K562 (cell line): ENCODE results near the gene CRHR1. TPM values are rescaled to one million over a fixed set of nuclear protein-coding genes. Genes with fewer than 3 reads are reported as not detected.

ENCODE experiments used
- ADNP ChIP-seq: fragments of 200-800 bp; sonication (Bioruptor generic); IDR thresholded peaks from 2 replicates; pipeline ENCODE4 v1.6.1; 2016; ENCODE audit warnings: missing genetic modification characterization, missing compliant biosample characterization
- CBX3 ChIP-seq, 2 experiments: IDR thresholded peaks; 1 replicate in 1 of 2; 2 replicates in 1 of 2; pipeline ENCODE4 v1.6.1; 2012; ENCODE audit warnings: inconsistent platforms in 2 of 2, low read length in 2 of 2, borderline replicate concordance in 1 of 2, control low read depth in 1 of 2
- CBX8 ChIP-seq: fragments of 200-600 bp; sonication (generic); IDR thresholded peaks from 2 replicates; pipeline ENCODE4 v1.6.1; 2012; ENCODE audit warnings: borderline replicate concordance, mixed run types, low read depth, mild to moderate bottlenecking, moderate library complexity, mixed read lengths, low read length, control low read depth, inconsistent platforms; ENCODE audit not compliant: poor library complexity, severe bottlenecking; ENCODE audit errors: extremely low read depth
- HMG20A ChIP-seq: fragments of 450-650 bp; formaldehyde crosslinking; conservative IDR thresholded peaks from 2 replicates; pipeline ENCODE4 v1.4.0; 2020; ENCODE audit warnings: mild to moderate bottlenecking, mixed read lengths
- HSF4 ChIP-seq: fragments of 250-450 bp; sonication (Bioruptor Pico); IDR thresholded peaks from 2 replicates; pipeline ENCODE4 v2.1.2; 2022; ENCODE audit warnings: mild to moderate bottlenecking, moderate library complexity, borderline replicate concordance
- KLF6 ChIP-seq: fragments of 250-450 bp; sonication (Bioruptor Pico); IDR thresholded peaks from 2 replicates; pipeline ENCODE4 v1.4.0; 2020; ENCODE audit warnings: mild to moderate bottlenecking, moderate library complexity, borderline replicate concordance
- MAFK ChIP-seq: IDR thresholded peaks from 2 replicates; pipeline ENCODE4 v1.6.1; 2011; ENCODE audit warnings: low read length, improper control_type of control experiment
- MEF2D ChIP-seq: conservative IDR thresholded peaks from 2 replicates; pipeline ENCODE4 v1.6.1; 2016; ENCODE audit warnings: low read depth, missing genetic modification characterization, missing compliant biosample characterization
- NR1H2 ChIP-seq: sonication (generic); formaldehyde crosslinking; IDR thresholded peaks from 2 replicates; pipeline ENCODE4 v1.4.0; 2020; ENCODE audit warnings: mild to moderate bottlenecking, missing genetic modification reagents
- PRDM10 ChIP-seq: fragments of 450-650 bp; IDR thresholded peaks from 2 replicates; pipeline ENCODE4 v1.6.1; 2018; ENCODE audit not compliant: partially characterized antibody
- SAFB2 ChIP-seq: fragments of 200-400 bp; formaldehyde crosslinking; IDR thresholded peaks from 2 replicates; pipeline ENCODE4 v1.6.1; 2018; ENCODE audit warnings: borderline replicate concordance, low read length, low read depth, moderate library complexity; ENCODE audit not compliant: severe bottlenecking
- SAP30 ChIP-seq: fragments of 200-600 bp; sonication (generic); IDR thresholded peaks from 2 replicates; pipeline ENCODE4 v1.6.1; 2012; ENCODE audit warnings: borderline replicate concordance, low read depth, mild to moderate bottlenecking, moderate library complexity, low read length, control low read depth, inconsistent platforms; ENCODE audit not compliant: insufficient read depth, poor library complexity, severe bottlenecking
- STAT6 ChIP-seq: sonication (generic); formaldehyde crosslinking; IDR thresholded peaks from 2 replicates; pipeline ENCODE4 v1.8.1; 2023; ENCODE audit warnings: mild to moderate bottlenecking, missing genetic modification reagents
- TAL1 ChIP-seq: fragments of 450-650 bp; IDR thresholded peaks from 2 replicates; pipeline ENCODE4 v1.6.1; 2016; ENCODE audit warnings: mild to moderate bottlenecking
- XRCC4 ChIP-seq: IDR thresholded peaks from one replicate; pipeline ENCODE4 v1.6.1; 2011; ENCODE audit not compliant: insufficient read depth, insufficient read length; ENCODE audit errors: extremely low read depth
- YBX1 ChIP-seq: fragments of 450-650 bp; IDR thresholded peaks from 2 replicates; pipeline ENCODE4 v1.7.1; 2016; ENCODE audit warnings: mild to moderate bottlenecking
- ZBTB17 ChIP-seq: fragments of 450-650 bp; formaldehyde crosslinking; IDR thresholded peaks from 2 replicates; pipeline ENCODE4 v1.4.0; 2020; ENCODE audit warnings: mild to moderate bottlenecking
- ZBTB2 ChIP-seq: fragments of 450-650 bp; IDR thresholded peaks from 2 replicates; pipeline ENCODE4 v1.6.1; 2016; ENCODE audit warnings: antibody characterized with exemption
- ZNF384 ChIP-seq: IDR thresholded peaks from 2 replicates; pipeline ENCODE4 v1.6.1; 2012; ENCODE audit warnings: low read depth, low read length, improper control_type of control experiment
- ZNF766 ChIP-seq: fragments of 200-800 bp; sonication (Bioruptor generic); conservative IDR thresholded peaks from 2 replicates; pipeline ENCODE4 v1.6.1; 2016; ENCODE audit warnings: missing genetic modification characterization, missing compliant biosample characterization
- polyA plus RNA-seq, 8 experiments: library from polyadenylated mRNA; depleted of rRNA in 4 of 8; stranded (reverse) in 5 of 8; unstranded in 3 of 8; fragments of >200 nt; fragmentation: Nextera tagmentation in 2 of 8; fragmentation: Illumina TruSeq in 1 of 8; extraction: Ambion mirVana in 2 of 8; extraction: Trizol in 1 of 8; gene quantifications; 2 replicates each; pipeline versions ENCODE4 v1.2.1 to v1.2.3, GENCODE V29; 2011 to 2014; ENCODE audit warnings: inconsistent platforms in 1 of 8, missing spikeins in 1 of 8
- total RNA-seq, 7 experiments: library from RNA; depleted of rRNA in 6 of 7; stranded (reverse); fragments of >200 nt in 6 of 7; fragmentation: Illumina TruSeq in 2 of 7; extraction: Trizol in 2 of 7; gene quantifications; 2 replicates each; pipeline versions ENCODE4 v1.2.1 to v1.2.3, GENCODE V29; 2011 to 2021; ENCODE audit warnings: low replicate concordance in 1 of 7

CRHR1 gene
- total and polyA plus RNA-seq, 9 of the 15 experiments (the other 6 are each of a cell fraction or from before 2014, with no cell fraction given) = 0.05 TPM; not detected in 8

- no peak for TF ChIP-seq PRDM10
- TF ChIP-seq SAFB2 = no peak
- TF ChIP-seq HSF4 = no peak
- peak; percentile 33; the same call in 1 of the 2 replicates for TF ChIP-seq ZBTB17 (CRISPR knock-in tag)
- no peak for TF ChIP-seq TAL1
- TF ChIP-seq XRCC4 = no peak
- TF ChIP-seq CBX8 = no peak
- no peak for TF ChIP-seq MAFK
- no peak for TF ChIP-seq ZNF766 (CRISPR knock-in tag)
- TF ChIP-seq ADNP (tag) = no peak
- no peak for TF ChIP-seq ZBTB2
- no peak for TF ChIP-seq SAP30
- no peak for TF ChIP-seq STAT6 (CRISPR knock-in tag)
- TF ChIP-seq CBX3 (IDR thresholded peaks at IDR 0.05; ENCODE audit: borderline replicate concordance in 1 of 2, low read length in 2 of 2) = no peak
- TF ChIP-seq NR1H2 (CRISPR knock-in tag) = no peak
- TF ChIP-seq YBX1 = no peak
- no peak for TF ChIP-seq HMG20A (CRISPR knock-in tag)
- no peak for TF ChIP-seq KLF6 (CRISPR knock-in tag)
- TF ChIP-seq ZNF384 = no peak
- no peak for TF ChIP-seq MEF2D (tag)
Measured at GRCh38 chr17:45784741-45785479, 790 bp downstream of the CRHR1 start (continued).
